HG03378 (cell line): Measurements from ENCODE around the gene DENND2A.

Experiments used
- ATAC-seq: cut with Tn5 transposase; IDR thresholded peaks from one replicate; pipeline ENCODE4 v1.9.1; 2021; ENCODE audit warnings: mild to moderate bottlenecking, moderate library complexity; ENCODE audit not compliant: unreplicated experiment

The DENND2A gene

DNA sequence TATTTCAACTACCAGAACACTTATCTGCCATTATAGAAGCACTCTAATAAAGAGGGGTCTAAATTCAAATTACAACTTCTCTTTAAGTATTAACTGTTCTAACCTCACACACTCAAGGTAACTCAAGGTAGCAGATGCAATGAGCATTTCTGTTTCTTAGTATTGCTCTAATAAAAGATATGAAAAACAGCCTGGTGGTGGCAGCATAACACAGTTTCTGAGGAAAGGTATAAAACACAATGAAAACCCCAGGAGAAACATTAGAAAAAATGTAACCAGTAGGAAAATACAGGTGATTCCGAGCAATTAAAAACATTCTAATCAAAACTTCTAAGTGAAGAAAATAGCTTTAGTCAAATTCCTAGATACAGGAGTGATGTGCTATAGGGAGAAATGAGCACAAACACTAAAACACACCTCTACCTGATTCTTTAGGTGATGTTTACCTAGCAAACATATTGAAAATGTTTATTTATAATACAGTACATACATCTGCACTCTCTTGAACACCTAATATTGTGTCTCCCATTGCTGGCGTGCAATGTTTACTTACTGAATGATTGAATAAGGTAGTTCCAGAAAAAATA lies 164.8 kb downstream of the DENND2A start:
- ATAC-seq, result no peak
